GM18507 (cell line): Measurements from ENCODE around the gene ADGRF5.
"Not testable (repeated sequence)": the region's sequence is repeated elsewhere in the genome, so short reads cannot be mapped to it uniquely, and the experiment has no call there.

ENCODE experiments used
- DNase-seq: peaks from one replicate; pipeline ENCODE4 v3.0.0; 2011; ENCODE audit warnings: low read depth; ENCODE audit not compliant: insufficient read length; ENCODE audit errors: extremely low spot score
- FAIRE-seq: peaks from 2 replicates; lab custom pipeline; 2011; peaks lifted over from hg19 to GRCh38; lab: Jason Lieb, UNC

ADGRF5 gene

GRCh38 chr6:46899659-46900058, 22.1 kb downstream of the ADGRF5 start:
- DNase-seq: no peak
- FAIRE-seq: no peak

GRCh38 chr6:46898006-46898405, 23.7 kb downstream of the ADGRF5 start:
- FAIRE-seq: no peak
- no peak for DNase-seq

GRCh38 chr6:46896871-46897270, 24.9 kb downstream of the ADGRF5 start:
- FAIRE-seq (no peak), DNase-seq (no peak)

- DNase-seq: no peak
- no peak for FAIRE-seq
These were observed 25.8 kb downstream of the ADGRF5 start for GRCh38 chr6:46895930-46896329.

DNA sequence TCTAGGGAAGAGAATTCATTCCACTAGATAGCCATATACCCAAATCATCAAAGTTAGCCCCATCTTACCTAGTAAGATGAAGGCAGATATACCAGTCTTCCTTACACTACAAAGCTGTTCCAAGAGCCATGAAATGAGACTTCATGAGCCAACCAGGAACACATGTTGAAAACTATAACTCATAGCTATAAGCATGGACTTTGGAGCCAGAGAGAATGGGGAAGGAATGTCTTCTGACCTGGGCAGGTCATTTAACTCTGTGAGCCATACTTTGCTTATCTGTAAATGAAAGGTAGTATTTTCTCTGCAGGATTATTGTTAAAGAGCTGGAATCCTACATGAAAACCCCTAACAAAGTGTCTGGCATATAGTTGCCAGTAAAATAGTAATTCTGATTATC, 27.3 kb downstream of the ADGRF5 start:
- FAIRE-seq (no peak), DNase-seq (no peak)

DNA sequence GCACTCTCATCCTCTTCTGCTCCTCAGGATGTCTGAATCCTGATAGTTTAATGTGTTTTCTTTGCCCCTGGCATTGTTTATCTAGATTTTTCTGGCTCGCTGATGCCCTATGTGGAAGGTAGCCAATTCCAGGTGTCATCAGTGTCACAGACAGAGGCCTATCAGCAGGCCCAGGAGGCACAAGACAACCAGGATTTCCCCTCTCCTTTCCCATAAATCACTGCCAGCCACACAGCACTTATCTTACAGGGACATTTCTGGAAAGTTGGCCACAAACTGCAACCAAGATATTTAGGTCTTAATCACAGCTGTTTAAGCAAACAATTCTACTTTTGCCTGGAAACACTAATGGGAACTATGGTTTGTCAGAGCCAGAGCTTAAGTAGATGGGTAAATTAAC, 28.1 kb downstream of the ADGRF5 start:
- DNase-seq (no peak), FAIRE-seq (no peak)

- no peak for FAIRE-seq
- DNase-seq: no peak
These were observed 30.4 kb downstream of the ADGRF5 start for GRCh38 chr6:46891252-46891795.

DNA sequence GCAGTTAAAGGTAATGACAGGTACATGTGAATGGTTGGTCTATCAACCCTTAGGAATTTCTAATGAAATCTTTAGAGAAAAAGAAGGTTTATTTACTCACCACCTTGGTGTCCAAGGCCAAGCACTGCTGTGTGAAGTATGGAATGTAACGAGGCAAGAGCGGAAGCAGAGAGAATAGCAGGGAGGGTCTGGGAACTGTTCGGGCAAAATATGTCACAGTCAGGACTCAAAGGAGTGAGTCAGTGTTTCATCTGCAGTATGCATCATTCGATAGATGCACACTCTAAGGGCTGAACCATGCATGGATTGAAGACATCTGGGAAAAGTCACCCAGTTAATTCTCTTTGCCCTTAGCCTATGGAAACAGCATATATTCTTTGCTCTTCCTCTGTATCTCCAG, 33.2 kb downstream of the ADGRF5 start:
- FAIRE-seq: no peak
- no peak for DNase-seq

GRCh38 chr6:46888031-46888430, 33.7 kb downstream of the ADGRF5 start:
- FAIRE-seq: no peak
- DNase-seq: no peak

GRCh38 chr6:46882645-46883044, 39.1 kb downstream of the ADGRF5 start:
- FAIRE-seq (no peak), DNase-seq (no peak)

- FAIRE-seq (no peak), DNase-seq (no peak)
These were observed 42.7 kb downstream of the ADGRF5 start for GRCh38 chr6:46879003-46879402.

GRCh38 chr6:46876126-46876525, 45.6 kb downstream of the ADGRF5 start:
- DNase-seq: no peak
- no peak for FAIRE-seq

DNA sequence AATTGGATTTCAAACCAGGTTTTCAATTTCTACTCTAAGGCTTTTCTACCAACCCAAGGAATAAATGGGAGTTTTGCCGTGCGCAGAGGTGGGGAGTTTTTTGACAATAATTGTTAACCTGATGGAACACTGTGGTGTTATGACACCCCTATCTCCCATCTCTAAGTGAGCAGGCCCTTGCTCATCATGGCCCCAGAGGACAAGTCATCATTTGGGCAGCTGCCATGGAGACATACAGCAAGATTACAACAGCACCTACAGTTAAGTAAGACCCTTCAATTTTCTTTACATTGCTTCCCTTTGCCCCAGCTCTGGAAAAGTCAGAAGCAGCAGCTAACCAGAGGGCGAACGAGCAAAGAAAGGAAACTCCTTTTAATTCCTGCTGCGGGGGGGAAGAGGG, 54.3 kb downstream of the ADGRF5 start:
- FAIRE-seq (no peak), DNase-seq (no peak)

- FAIRE-seq: no peak
- no peak for DNase-seq
These were observed 56.5 kb downstream of the ADGRF5 start for GRCh38 chr6:46865221-46865620.

DNA sequence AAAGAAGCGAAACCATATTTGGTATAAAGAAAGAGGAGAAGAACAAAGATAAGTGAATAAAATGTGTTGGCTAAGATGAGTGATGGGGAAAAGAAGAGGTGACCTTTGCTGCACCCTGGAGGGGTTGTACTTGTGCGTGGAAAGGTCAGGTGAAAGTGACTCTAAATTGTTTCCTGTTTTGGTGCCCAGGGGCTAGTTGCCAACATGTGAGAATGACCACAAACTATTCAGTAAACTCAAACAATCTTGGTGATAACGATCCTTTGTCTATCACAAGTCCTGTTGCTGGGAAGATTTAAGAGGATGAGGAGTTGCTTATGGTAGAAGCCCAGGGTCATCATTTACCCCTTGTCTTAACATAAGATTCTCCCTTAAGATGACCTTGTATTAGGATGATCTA, 57.9 kb downstream of the ADGRF5 start:
- FAIRE-seq: no peak
- no peak for DNase-seq

DNA sequence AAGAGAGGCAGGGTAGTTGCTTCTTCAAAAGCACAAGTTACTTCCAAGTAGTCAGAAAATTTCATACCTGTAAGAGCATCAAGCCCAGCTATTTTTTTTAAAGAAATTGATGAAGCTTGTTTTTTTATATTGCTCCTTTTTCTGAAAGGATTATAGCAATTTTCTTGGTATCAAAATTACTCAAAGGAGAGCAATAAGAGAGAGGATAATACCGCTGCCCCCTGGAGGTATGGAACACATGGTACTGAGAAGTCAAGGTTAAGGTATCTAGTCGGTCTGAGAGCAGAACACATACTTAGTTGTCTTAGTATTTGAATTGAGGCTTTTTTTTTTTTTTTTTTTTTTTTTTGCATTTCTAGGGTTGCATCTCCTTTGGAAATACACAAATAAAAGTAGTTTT, 59.4 kb downstream of the ADGRF5 start:
- FAIRE-seq: no peak
- DNase-seq: no peak

GRCh38 chr6:46855966-46856365, 65.8 kb downstream of the ADGRF5 start:
- DNase-seq, FAIRE-seq: not testable (repeated sequence)

- not testable (repeated sequence) for DNase-seq, FAIRE-seq
These were observed 70.2 kb downstream of the ADGRF5 start for GRCh38 chr6:46851576-46851975.

- FAIRE-seq (no peak), DNase-seq (no peak)
These were observed 70.9 kb downstream of the ADGRF5 start for GRCh38 chr6:46850792-46851191.

DNA sequence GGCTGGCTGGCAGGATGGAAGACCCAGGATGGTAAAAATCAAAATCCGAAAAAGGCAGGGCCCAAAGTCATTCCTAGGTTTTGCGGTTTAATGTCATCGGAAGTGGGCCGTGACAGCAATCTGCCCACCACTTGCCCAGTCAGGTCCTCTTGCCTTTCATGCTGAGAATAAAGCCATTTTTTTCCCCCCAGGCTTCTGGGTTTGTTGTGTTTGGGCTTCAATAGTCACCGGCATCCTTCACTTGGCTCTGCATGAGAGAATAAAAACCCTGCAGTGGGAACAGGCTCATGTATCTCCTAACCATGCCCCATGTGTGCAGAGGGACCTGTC, 72.4 kb downstream of the ADGRF5 start:
- no peak for FAIRE-seq
- no peak for DNase-seq

- FAIRE-seq (peak; percentile 63), DNase-seq (peak; percentile 33)
These were observed 72.9 kb downstream of the ADGRF5 start for GRCh38 chr6:46848684-46849360.

DNA sequence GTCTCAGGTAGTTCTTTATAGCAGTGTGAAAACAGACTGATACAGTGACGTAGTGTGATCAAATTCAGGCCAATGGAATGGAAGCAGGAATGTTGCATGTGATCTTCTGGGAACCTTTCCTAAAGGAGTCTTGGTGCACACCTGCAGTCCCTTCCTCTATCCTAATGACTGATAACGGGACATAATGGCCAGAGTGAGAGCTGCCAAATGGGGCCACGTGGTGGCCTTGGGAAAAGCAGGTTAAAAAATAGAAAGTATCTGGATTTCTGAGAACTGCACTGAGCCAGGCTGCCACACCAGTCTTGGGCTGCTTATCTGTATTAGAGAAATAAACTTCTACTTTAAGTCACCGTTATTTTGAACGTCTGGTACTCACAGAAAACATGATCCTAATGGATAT, 76.6 kb downstream of the ADGRF5 start:
- DNase-seq (no peak), FAIRE-seq (no peak)
